Stimulated activated CD4-positive, alpha-beta T cell treated with anti-CD3 and anti-CD28 coated beads, TNF-alpha, amount 100 ng/mL, for 24 hours (primary cell): Measurements from ENCODE around the gene RAB4B.
"Not testable (repeated sequence)": the region's sequence is repeated elsewhere in the genome, so short reads cannot be mapped to it uniquely, and the experiment has no call there.

Experiments used
- DNase-seq, 3 experiments: peaks; one replicate each; pipeline ENCODE4 v3.0.0-alpha.2; 2020; ENCODE audit warnings: low read depth in 3 of 3

The RAB4B gene

DNA sequence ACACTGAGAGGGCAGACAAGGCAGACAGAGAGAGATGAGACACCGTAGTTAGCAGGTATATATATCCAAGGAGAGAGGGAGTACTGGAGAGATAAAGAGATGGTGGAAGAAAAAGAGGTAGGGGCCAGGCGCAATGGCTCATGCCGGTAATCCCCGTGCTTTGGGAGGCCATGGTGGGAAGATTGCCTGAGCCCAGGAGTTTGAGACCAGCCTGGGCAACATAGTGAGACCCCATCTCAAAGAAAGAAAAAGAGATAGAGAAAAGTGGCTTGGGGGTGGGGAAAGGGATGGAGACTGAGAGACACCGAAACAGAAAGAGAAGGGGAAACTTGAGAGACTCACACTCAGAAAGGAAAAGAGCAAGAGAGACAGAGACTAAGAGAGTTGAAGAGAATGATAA lies 2.5 kb downstream of the RAB4B start:
- no peak for DNase-seq

DNA sequence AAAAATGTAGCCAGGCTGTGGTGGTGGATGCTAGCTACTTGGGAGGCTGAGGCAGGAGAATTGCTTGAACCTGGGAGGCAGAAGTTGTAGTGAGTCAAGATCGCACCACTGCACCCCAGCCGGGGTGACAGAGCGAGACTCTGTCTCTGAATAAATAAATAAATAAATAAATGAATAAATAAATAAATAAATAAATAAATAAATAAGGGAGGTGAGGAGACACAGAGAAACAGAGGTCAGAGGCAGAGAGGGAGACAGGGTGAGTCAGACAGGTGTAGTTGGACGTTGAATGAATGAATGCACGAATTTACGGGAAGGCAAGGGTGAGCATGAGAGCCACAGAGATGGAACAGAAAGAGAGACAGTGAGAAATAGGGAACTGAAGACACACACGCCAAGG lies 3.1 kb downstream of the RAB4B start:
- DNase-seq, result no peak

DNA sequence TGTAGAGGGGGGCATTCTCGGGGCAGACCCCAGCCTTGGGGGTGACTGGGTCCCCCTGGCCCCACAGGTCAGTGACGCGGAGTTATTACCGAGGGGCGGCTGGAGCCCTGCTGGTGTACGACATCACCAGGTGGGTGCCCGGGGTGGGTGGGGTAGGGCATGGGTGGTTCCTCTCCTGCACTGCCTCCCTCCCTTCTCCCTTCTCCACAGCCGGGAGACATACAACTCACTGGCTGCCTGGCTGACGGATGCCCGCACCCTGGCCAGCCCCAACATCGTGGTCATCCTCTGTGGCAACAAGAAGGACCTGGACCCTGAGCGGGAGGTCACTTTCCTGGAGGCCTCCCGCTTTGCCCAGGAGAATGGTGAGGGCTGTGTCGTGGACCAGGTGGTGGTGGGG lies 5.7 kb downstream of the RAB4B start:
- no peak for DNase-seq

DNA sequence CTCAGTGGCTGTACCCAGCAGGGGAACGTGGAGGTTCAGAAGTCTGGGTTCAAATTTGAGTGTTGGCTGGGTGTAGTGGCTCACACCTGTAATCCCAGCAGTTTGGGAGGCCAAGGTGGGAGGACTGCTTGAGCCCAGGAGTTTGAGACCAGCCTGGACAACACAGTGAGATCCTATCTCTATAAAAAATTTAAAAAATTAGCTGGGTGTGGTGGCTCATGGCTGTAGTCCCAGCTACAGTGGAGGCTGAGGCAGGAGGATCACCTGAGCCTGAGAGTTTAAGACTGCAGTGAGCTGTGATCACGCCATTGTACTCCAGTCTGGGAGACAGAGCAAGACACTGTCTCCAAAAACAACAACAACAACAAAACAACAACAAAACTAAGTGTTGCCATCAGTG lies 6.1 kb downstream of the RAB4B start:
- DNase-seq, result not testable (repeated sequence)

DNA sequence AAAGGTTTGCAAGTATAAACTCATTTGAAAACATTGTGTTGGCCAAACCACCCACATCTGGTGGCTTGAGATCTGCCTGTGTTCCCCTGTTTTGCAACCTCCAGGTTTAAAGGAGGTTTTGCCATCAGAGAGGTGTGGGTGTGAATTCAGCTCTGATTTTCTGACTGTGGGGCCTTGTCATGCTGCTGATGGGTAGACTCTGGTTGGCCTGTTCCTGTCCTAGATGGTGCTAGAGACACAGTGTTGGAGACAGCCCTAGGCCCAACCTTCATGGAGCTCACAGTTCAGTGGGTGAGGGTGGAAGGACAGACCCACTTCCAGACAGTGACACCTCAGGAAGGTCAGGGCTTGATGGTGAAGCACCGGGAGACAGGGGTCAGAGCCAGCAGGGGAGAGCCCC lies 7.5 kb downstream of the RAB4B start:
- DNase-seq, result no peak

DNA sequence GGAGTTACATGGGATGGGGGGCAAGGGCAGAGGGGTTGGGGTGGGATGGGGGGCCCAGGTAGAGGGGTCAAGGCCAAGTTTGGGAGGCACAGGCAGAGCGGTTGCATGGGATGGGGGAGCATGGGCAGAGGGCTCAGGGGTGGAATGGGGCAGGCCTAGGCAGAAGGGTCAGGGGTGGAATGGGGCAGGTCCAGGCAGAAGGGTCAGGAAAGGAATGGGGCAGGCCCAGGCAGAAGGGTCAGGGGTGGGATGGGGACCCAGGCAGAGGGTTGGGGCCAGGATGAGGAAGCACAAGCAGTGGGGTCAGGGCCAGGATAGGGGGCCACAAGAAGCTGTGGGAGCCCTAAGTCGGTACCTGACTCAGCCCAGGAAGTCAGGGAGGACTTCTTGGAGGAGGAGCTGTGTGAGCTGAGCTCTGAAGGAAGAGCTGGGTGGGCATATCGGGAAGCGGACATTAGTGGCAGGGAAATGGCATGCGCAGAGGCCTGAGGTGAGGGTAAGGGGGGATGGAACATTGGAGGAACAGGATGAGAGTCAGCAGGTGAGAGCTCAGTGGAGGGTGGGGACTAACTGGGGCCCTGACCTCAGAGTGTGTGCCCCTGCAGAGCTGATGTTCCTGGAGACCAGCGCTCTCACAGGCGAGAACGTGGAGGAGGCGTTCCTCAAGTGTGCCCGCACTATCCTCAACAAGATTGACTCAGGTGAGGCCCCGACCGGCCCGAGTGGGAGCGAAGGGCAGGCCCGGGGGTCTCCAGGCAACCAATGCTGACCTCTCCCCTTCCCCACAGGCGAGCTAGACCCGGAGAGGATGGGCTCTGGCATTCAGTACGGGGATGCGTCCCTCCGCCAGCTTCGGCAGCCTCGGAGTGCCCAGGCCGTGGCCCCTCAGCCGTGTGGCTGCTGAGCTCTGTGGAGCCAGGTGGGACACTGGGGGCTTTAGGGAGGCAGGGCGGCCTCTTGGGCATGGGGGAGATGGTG lies 8.3 kb downstream of the RAB4B start:
- no peak for DNase-seq

DNA sequence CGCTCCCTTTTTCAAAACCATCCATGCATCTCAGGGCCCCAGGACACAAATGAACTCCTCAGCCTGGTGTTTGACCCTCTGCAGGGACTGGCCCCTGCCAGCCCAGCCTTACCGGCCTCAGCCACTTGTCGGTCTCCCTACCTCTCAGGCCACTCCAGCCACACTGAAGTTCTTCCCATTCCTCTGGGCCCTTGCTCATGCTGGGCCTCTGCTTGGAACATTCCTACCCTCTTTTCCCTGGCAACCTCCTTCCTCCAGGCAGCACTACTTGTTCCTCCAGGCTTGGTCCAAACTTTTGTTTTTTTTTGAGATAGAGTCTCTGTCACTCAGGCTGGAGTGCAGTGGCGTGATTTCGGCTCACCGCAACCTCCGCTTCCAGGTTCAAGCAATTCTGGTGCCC lies 13.3 kb downstream of the RAB4B start:
- DNase-seq, result no peak

DNA sequence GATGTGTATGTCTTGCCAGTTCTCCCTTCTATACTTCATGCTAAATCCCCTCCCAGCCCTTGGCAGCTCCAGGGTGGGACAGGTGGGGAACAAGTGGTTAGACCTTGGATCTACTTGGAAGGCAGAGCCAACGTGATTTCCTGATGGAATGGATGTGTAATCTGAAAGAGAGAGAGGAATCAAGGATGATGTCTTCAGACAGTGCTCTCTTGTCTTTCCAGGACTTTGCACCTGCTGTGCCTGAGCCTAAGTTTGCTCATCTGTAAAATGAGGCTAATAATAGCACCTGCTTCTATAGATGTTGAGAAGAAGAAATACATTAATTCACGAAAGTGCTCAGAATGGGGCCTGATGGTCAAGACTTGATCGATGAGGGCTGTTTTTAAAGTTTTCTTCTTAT lies 13.9 kb downstream of the RAB4B start:
- no peak for DNase-seq

DNA sequence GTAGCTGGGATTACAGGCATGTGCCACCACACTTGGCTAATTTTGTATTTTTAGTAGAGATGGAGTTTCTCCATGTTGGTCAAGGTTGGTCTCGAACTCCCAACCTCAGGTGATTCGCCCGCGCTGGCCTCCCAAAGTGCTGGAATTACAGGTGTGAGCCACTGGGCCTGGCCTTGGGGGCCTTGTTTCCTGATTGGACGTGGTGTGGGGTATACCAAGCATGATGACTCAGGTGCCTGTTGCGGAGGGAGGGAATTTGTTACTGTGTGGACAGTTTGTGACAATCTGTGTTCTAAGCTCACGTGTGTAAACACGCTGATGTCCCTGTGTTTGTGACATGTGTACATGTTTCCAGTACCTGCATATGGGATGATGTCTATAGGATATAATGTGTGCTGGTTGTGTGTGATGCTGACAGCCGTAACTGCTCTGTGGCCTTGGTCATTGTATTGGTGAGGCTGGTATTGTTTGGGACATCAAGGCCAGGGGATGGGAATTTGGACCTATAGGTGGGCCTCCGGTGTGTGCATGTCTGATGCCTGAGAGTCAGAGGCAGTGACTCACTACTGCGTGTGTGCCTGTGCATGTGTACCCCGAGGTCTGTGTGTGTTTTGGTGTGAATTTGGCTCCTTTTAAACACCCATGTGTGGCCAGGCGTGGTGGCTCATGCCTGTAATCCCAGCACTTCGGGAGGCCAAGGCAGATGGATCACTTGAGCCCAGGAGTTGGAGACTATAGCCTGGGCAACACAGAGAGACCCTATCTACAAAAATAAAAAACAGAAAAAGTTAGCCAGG lies 19.3 kb downstream of the RAB4B start:
- no peak for DNase-seq

DNA sequence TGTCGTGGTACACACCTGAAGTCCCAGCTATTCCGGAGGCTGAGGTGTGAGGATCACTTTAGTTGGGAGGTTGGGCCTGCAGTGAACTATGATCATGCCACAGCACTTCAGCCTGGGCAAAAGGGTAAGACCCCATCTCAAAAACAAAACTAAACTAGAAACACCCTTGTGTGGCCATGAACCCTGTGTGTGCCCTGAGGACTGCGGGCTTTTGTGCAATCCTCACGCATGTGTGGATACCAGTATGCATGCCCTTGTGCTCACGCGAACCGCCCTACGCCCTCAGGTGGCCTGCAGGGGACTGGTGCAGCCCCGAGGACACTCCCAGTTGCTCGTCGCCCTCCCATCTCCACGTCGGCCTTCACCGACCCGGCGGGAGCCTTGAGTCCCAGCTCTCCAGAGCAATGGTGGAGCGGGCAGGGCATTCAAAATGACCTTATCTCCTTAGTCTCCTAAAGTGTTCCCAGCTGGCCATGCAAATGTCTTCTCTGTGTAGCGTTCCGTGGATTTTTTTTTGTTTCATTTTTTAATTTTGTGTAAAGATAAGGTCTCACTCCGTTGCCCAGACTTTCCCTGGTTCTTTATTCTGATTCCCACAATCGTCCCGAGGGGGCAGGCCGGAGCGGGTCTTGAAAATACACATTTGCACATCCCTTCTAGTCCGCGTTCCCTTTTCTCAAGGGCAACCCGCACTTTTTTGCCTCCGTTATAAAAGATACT lies 20.1 kb downstream of the RAB4B start:
- DNase-seq, result peak in 2 of 3 experiments; percentile 41 to 67

DNA sequence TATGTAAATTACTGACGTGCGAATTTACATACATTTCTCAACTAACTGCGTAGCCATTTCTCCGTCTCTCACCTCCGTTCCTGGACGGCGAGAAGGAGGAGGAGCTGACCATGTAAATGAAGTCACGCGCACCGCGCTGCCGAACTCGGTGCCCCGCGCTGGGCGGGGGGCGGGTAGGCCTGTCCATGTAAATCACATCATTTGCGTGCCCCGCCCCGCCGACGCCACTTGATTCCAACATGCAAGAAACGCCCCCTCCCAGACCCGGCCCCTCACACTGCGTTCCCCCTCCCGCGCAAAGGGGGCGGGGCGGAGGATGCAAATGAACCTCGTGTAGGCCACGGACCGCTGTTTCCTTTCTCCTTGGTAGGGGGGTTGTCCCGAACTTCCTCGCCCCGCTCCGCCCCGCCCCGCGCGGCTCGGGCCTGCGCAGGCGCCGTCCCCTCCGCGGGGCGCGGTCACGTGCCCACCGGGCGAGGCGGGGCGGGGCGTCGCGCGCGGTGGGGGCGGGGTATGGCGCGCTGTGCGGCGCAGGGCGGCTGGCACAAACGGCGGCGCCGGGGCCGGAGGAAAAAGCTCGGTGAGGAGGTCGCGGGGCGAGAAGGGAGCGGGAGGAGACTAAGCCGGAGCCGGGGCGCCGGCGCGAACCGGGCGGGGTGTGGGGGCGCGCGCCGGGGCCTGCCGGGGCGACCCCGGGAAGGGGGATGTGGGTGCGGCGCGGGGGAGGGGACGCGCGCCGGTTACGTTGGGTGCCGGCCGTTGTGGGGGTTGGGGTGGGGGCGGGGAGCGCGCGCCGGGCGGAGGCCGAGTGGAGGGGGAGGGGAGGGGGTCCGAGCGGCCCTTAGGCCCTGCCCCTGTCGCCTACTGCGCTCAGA lies 20.9 kb downstream of the RAB4B start, which contains the start of gene EGLN2:
EGLN2 (plus strand) TSS at position 509 of the 875 bp plus-strand sequence. CDS start 1,382 bp downstream, outside the sequence.
- DNase-seq, result peak; percentile 100

DNA sequence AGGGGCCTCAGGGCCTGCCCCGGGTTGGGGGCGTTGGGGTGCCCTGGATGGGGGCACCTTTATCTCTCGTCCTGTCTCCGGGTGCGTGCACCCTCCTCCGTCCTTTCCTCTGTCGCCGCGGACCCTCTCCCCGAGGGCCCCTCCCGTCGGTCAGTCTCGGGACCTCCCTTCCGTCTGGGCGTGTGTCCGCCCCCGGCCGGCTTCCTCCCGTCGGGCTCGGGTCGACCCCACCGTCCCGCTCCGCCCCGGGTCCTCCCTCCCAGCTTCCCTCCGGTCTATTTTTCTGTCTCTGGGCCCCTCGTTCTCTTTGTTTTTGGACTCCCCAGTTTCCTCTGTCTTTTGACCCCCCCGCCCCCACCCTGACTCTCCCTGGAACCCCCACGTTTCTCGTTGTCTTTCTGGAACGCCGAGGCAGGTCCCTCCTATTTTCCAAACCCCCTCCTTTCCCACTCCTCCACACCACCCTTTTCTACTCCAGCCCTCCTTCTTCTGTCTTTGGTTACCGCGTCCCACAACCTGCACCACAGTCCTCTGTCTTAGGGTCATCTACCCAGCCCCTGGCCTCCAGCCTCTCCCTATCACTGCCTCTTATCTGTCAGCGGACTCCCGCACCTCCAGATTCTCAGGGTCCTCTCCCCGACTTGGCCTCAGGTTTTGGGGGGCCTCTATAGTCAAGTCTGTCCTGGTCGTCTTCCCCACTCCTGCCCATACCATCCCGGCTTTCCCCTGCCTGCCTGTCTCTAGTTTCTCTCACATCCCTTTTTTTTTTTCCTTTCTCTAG lies 21.7 kb downstream of the RAB4B start:
- DNase-seq, result no peak

DNA sequence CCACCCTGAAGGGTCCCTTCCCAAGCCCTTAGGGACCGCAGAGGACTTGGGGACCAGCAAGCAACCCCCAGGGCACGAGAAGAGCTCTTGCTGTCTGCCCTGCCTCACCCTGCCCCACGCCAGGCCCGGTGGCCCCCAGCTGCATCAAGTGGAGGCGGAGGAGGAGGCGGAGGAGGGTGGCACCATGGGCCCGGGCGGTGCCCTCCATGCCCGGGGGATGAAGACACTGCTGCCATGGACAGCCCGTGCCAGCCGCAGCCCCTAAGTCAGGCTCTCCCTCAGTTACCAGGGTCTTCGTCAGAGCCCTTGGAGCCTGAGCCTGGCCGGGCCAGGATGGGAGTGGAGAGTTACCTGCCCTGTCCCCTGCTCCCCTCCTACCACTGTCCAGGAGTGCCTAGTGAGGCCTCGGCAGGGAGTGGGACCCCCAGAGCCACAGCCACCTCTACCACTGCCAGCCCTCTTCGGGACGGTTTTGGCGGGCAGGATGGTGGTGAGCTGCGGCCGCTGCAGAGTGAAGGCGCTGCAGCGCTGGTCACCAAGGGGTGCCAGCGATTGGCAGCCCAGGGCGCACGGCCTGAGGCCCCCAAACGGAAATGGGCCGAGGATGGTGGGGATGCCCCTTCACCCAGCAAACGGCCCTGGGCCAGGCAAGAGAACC lies 22.4 kb downstream of the RAB4B start:
- no peak for DNase-seq

DNA sequence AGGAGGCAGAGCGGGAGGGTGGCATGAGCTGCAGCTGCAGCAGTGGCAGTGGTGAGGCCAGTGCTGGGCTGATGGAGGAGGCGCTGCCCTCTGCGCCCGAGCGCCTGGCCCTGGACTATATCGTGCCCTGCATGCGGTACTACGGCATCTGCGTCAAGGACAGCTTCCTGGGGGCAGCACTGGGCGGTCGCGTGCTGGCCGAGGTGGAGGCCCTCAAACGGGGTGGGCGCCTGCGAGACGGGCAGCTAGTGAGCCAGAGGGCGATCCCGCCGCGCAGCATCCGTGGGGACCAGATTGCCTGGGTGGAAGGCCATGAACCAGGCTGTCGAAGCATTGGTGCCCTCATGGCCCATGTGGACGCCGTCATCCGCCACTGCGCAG lies 22.9 kb downstream of the RAB4B start:
- DNase-seq, result no peak

DNA sequence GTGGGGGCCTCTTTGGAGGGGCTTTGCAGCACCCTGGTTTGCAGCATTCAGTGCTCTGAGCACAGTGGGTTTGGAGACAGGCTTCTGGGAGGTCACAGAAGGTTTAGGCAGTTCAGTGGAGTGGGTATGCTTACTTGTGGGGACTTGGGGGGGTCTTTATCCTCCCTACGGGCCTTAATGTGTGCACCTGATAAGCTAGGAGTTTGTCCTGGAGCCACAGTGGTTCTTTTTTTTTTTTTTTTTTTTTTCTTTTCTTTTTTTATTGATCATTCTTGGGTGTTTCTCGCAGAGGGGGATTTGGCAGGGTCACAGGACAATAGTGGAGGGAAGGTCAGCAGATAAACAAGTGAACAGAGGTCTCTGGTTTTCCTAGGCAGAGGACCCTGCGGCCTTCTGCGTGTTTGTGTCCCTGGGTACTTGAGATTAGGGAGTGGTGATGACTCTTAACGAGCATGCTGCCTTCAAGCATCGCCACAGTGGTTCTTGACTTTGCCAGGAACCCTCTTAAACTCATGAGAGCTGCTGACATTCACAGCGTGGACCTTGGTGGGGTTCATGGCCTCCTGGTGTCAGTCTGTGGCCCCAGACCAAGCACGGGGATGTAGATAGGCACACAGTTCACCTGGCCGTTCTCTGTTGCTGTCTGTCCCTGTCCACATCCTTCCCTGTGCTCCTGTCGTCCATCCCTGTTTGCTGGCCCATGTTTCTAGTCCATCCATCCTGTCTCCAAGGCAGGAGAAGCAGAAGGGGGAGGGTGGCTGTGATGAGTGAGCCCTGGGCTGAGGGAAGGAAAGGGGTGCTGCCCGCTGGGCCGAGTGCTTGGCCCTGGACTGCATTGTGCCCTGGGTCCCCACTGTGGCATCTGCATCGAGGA lies 23.6 kb downstream of the RAB4B start:
- DNase-seq, result no peak

DNA sequence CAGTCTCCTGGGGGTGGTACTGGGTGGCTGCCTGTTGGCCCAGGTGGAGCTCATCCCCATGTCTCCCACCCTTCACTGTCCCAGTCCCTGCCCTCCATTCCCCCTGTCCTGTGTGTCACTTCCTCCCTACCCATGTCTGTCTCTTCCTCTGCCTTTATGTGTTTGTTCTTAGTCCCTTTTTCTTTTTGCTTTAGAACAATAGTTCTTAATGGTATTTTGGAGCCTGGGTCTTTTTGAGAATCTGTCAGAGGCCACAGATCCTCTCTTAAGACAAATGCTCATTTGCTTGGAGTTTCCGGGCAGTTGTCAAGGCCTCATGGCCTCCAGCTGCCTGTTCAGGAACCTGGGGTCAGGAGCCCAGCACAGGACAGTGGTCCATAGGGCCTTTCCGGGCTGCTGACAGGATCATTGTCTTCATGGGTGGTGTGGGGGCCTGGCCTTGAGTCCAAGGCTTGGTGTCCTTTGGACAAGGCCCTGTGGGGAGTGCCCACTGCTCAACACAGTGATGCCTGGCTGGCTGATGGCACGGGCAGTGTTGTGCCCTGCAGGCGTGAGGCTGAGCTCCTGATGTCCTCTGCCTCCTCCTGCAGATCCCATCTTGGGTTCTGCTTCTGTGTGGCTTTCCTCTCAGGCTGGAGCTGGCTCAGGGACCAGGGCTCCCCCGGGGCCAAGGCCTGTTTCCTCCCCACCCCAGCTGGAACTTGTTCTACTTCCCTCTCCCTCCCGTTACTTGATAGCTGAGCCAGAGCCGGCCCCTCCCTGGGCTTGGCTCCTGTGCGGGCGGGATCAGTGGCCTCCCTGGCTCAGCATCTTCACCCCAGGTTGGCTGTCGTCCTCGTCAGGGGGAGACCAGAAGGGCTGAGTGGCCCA lies 24.5 kb downstream of the RAB4B start:
- DNase-seq, result no peak

DNA sequence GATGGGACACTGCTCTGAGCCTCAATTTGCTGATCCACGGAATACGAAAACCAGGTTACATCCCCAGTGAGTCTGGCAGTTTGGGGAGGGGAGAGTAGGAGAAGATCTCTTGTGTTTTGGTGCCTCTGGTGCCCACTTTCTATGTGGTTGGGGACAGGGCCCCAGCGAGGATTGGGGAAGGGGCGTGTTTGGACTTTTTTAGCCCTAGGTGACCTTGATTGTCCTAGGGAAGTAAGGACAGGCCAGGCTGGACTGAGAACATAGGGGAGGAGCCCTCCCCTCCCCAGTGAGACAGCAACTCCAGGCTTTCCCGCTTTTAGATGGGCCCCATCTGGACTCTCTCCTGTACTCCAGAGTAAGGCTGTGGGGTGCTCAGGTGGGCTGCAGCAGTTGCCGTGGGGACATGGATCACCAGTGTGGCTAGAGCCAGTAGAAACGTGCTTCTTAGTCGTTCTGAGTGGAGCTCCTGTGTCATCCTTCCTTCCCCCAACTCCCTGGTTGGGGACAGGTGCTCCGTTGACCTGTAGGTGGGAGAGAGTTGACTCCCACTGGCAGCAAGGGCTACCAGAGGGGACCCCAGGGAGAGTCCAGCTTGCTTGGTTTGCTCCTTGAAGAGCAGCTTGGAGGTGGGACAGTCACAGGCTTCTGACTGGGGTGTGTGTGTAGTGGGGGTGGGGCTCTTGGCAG lies 25.3 kb downstream of the RAB4B start:
- no peak for DNase-seq
